ENCODE measurements around the gene TMEM9.

Gene TMEM9

DNA sequence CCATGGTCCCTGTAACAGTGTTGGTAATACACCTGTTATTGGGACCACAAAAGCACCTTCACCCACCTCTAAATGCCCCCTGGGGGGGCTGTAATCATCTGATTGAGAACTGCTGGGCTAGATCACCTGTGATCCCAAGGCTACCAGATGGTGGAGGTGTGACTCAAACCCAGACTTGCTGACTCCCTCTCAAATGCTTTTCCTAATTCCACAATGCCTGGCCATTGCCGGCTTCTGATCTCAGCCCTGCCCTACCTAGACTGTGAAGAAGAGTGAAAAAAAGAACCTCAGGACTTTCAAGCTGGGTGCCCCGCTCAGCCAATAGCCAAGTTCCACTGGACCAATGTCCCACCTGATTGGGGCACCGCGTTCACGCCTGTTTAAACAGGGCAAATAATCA is 9.6 kb downstream of the TMEM9 start:
- no peak for DNase-seq

DNA sequence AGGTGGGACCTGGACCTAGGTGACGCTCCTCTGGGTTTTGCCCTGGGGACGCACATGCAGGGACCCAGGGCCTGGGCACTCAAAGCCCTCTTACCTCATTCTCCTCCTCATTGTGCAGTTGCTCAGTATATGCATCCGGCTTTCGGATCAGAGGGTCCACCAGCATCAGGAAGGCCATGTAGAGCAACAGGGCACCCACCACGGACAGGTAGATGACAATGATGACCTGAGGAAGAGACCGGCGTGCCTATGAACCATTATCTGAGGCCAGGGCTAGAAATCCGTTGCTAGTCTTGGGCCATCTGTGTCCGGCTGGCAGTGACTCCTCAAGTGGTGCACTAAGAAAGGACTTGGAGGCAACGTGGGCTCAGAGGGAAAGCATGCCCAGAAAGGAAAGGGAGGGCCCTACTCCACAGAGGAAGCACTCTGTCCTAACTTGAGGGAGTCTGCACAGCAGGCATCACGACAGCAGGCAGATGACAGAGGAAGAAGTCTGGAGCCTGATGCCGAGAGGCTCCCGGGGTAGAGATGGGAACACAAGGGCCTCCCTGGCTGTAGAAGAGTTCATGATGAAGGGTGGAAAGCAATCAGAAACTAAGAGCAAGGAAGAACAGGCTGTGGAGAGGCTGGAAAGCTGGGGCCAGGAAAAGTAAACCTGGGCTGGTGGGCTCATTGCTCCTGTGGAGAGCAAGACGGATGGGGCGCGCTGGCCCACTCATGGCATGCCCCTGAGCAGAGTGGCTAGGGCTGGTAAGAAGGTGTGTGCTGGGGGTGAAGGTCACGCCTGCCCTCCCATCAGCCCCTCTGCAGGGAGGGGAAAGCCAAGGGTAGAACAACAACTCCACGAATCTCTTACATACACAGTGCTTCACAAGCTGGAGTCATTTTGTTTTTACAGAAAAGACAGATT is 10.3 kb downstream of the TMEM9 start:
- no peak for DNase-seq

DNA sequence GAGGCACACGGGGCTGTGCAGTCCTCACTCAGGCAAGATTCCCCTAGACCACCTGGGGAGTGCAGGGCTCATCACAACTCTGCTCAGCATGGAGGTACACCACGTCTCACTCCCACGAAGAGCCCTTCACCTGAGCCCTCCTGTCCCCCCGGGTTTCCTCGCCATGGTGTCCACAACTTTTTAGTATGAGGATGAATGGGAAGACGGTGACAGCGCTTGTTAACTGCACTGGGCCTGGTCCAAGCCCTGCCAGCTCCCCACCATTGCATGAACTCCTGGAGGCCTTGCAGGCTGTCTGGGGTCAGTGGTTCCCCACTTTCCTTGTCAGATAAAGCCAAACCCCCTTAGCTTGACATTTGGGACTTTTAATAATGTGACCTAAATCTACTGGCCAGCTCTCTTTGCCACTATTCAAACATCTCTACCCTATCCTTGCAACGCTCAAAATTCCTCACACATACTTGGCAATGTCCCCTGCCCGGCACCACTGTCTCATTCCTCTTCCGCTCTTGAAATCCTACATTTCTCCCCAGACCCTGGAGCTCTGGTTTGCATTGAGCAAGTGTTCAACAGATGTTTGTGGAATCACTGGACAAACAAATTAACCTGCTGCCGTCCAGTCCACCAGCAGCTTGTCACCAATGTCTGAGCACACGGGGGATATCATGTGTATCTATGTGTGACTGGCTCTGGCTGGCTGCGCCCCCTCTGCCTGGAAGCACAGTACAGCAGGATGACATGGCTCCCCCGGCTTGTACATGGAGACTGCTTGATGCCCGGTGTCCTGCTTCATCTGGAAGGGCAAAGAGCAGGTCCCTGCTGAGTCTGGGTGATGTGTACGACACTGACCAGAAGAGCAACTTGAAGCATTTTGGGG is 11.2 kb downstream of the TMEM9 start:
- no peak for DNase-seq

DNA sequence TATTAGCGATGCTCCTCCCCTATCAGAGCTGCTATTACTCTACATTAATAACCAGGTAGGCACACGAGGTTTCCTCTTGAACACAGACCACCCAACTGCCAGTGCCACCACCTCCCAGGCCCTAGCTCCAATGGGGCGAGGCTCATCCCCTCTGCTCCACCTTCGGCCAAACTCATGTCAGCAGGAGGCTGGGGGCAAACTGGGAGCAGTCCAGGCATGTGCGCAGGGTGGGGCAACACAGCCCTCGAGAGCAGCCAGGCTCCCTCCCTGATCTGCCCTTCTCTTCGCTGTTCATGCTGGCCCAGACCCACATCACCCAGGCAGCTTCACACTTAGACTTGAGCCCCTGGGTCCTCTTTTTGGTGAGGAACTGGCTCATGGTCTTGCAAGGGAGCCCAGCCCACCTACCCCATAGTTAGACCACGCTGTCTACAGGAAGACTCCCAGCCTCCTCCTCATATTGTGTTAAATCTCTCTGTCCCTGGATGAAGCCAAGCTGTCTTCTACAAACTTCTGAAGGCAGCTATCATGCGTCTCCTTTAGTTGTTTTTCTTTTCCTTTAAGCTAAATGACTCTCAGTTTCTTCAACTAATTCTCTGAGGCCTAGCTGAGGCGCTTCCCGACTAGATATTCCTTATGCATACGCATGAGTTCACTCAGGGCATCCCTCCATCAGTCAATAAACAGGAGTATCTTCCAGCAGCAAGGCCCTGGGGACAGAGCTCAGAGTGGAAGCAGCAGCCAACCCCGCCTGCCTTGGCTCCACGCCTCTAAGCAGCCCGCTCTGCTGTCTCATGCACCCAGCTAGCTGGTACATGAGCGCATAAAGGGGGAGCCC is 12.0 kb downstream of the TMEM9 start:
- no peak for DNase-seq

- DNase-seq, result no peak
Measured at GRCh38 chr1:201141418-201141817, 12.9 kb downstream of the TMEM9 start.

DNA sequence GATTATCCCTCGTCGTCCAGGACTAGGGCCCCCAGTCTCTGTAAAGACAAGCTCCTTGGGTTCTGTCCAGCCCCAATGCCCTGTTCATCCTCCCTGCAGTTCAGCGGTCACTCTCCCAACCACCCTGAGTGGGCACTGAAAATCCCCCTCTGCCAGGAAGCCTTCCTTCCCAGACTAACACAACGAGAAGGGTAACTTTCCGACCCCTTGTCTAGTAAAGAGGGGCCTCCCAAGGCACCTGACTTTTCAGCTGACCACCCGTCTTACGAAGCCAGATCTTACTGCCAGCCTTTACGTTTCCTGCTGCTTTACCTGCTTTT is 13.4 kb downstream of the TMEM9 start:
- DNase-seq, result no peak

GRCh38 chr1:201140235-201140940 is 13.9 kb downstream of the TMEM9 start:
- no peak for DNase-seq

DNA sequence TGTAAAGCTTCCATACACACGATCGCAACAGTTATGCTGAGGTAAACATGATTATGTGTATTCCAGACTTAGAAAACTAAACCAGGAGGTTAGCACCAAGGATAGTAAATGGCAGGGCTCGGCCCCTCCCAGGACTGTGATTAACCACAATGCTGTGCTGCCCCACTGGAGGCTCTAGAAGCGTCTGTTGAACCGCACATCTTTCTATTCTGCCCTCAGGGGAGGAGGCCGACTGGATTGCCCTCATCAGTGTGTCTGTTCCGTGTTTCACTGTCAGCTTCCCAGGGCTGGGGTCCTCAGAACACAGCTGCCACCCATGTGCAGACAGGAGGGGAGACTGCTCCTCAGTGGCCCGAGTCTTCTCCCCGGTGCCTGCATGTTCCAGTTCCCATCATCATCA is 14.5 kb downstream of the TMEM9 start:
- DNase-seq, result no peak

DNA sequence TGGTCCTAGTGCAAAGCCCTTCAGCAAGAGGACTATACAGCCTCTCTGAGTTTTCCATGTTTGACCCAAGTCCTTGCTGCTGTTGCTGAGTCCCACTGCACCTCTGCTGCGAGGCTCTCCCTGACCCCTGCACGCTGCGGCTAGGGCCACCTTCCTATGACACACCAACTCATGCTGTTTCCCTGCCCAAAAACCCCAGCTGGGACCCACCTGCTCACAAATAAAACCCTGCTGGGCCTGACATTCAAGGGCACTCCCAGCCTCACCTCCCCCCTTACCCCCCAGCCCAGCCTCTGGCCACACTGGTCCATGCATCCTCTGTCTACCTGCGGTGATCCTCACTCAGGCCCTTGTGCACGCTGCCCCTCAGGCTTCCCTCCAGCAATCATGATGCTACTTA is 15.0 kb downstream of the TMEM9 start:
- no peak for DNase-seq

- no peak for DNase-seq
Measured at GRCh38 chr1:201138311-201138840, 15.9 kb downstream of the TMEM9 start.

- DNase-seq, result no peak
Measured at GRCh38 chr1:201137579-201138310, 16.5 kb downstream of the TMEM9 start.

- DNase-seq, result no peak
Measured at GRCh38 chr1:201137024-201137392, 17.3 kb downstream of the TMEM9 start.

- no peak for DNase-seq
Measured at GRCh38 chr1:201136355-201137023, 17.8 kb downstream of the TMEM9 start.

GRCh38 chr1:201134405-201134804 is 19.9 kb downstream of the TMEM9 start:
- DNase-seq, result no peak

GRCh38 chr1:201131398-201131797 is 22.9 kb downstream of the TMEM9 start:
- no peak for DNase-seq

DNA sequence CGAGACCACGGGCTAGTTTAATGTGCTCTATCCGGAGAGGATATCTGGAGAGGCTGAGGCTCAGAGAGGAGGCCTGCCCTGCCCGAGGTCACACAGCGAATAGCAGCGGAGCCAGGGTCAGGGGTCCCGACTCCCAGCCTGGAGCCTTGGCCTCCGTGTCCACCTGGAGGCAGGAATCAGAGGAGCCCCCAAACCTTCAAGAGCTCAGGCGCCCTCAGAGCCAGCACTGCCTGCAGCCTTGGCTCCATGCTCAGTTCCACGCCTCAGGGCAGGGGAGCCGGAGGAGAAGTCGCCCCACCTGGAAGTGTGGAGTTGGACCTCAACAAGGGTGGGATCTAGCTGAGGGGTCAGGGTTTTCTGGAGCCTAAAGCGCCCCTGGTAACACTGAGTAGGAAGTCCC is 25.3 kb downstream of the TMEM9 start:
- DNase-seq, result no peak

GRCh38 chr1:201128476-201128875 is 25.8 kb downstream of the TMEM9 start:
- DNase-seq, result no peak

GRCh38 chr1:201127755-201128455 is 26.4 kb downstream of the TMEM9 start:
- no peak for DNase-seq

GRCh38 chr1:201126832-201127754 is 27.2 kb downstream of the TMEM9 start, which contains the start of gene ASCL5:
Gene ASCL5, minus strand, starts transcription at chr1:201127184. Its CDS starts 11,812 bp downstream, at chr1:201115372.
- no peak for DNase-seq

Data from activated CD4-positive, alpha-beta T cell treated with anti-CD3 and anti-CD28 coated beads for 48 hours (primary cell).